K562 (cell line): Measurements from ENCODE around the gene PSMC4.

ENCODE experiments used
- EP300 ChIP-seq: IDR thresholded peaks from 2 replicates; pipeline ENCODE4 v1.6.1; 2012; ENCODE audit warnings: low read length, improper control_type of control experiment
- JUN ChIP-seq, 2 experiments: sonication (generic) in 1 of 2; formaldehyde crosslinking in 1 of 2; IDR thresholded peaks; 2 replicates each; pipeline versions ENCODE4 v1.6.1 to v1.8.0; 2012 to 2022; ENCODE audit warnings: borderline replicate concordance in 2 of 2, mild to moderate bottlenecking in 2 of 2, improper control_type of control experiment in 1 of 2, low read depth in 1 of 2, low read length in 1 of 2, missing genetic modification reagents in 1 of 2
- POLR2A ChIP-seq: fragments of 450-650 bp; conservative IDR thresholded peaks from 2 replicates; pipeline ENCODE4 v1.6.1; 2016

DNA sequence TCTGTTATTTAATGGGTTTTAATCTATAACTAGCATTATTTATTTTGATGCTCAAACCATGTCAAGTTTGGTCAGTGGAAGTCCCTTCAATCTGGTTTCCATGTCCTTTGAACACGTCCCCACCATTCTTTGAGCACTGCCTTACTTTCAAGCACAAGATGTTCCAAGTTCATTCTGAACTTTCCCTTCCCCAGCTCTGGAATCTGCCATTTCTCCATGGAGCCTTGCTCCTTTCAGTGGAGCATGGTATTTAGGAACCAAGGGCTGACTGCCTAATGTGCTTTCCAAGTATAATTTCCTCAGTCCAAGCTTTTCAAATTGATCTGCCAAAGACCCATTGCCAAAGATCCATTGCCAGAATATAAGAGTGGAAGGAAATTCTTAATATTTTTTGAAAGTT lies 24.8 kb downstream of the PSMC4 start:
- no peak for TF ChIP-seq POLR2A
- TF ChIP-seq JUN (IDR thresholded peaks at IDR 0.05; ENCODE audit: borderline replicate concordance, low read depth, low read length): no peak
- no peak for TF ChIP-seq JUN (CRISPR knock-in tag; IDR thresholded peaks at IDR 0.05; ENCODE audit: borderline replicate concordance)
- TF ChIP-seq EP300: no peak
